GM21723 (cell line): Measurements from ENCODE around the gene GOLGA1.
"Not testable (repeated sequence)": the region's sequence is repeated elsewhere in the genome, so short reads cannot be mapped to it uniquely, and the experiment has no call there.

Experiments
- ATAC-seq: cut with Tn5 transposase; IDR thresholded peaks from one replicate; pipeline ENCODE4 v1.9.1; 2021; ENCODE audit warnings: mild to moderate bottlenecking, moderate library complexity; ENCODE audit not compliant: unreplicated experiment

Gene GOLGA1, protein sequence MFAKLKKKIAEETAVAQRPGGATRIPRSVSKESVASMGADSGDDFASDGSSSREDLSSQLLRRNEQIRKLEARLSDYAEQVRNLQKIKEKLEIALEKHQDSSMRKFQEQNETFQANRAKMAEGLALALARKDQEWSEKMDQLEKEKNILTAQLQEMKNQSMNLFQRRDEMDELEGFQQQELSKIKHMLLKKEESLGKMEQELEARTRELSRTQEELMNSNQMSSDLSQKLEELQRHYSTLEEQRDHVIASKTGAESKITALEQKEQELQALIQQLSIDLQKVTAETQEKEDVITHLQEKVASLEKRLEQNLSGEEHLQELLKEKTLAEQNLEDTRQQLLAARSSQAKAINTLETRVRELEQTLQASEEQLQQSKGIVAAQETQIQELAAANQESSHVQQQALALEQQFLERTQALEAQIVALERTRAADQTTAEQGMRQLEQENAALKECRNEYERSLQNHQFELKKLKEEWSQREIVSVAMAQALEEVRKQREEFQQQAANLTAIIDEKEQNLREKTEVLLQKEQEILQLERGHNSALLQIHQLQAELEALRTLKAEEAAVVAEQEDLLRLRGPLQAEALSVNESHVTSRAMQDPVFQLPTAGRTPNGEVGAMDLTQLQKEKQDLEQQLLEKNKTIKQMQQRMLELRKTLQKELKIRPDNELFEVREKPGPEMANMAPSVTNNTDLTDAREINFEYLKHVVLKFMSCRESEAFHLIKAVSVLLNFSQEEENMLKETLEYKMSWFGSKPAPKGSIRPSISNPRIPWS

GRCh38 chr9:124940894-124941678 lies at the start of gene GOLGA1:
GOLGA1 (minus strand) TSS chr9:124941083; CDS start chr9:124938711, 2,372 bp downstream.
- ATAC-seq: peak; percentile 77

DNA sequence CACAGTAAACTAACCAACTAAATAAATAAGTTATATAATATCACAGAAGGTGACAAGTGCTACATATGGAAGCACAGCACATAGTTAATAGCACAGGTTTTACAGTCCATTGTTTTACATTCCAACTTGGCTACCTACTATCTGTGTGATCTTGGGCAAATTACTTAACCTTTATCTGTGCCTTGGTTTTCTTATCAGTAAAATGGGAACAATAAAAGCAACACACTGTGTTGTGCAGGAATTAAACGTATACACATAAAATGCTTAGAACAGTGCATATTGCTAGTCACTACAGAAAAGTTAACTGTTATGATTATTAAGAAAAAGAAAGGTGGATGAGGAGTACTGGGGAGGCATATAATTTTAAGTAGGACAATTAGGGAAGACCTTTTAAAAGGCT lies 42.8 kb upstream of the GOLGA1 start:
- ATAC-seq: no peak

DNA sequence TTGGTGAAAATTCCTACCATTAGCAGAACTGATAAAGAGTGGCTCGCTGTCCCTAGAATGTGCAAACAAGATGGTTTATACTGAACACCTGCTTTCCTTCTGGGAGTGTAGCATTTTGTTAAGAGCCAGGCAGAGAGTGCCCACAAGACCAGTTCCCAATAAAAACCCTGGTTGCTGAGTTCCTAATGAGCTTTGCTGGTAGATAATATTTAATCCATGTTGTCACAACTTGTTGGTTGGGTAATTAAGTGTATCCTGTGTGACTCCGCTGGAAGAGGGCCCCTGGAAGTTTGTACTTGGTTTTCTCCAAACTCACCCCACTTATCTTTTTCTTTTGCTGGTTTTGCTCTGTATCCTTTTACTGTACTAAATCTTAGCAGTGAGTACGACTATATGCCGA lies 39.5 kb upstream of the GOLGA1 start:
- ATAC-seq: no peak

DNA sequence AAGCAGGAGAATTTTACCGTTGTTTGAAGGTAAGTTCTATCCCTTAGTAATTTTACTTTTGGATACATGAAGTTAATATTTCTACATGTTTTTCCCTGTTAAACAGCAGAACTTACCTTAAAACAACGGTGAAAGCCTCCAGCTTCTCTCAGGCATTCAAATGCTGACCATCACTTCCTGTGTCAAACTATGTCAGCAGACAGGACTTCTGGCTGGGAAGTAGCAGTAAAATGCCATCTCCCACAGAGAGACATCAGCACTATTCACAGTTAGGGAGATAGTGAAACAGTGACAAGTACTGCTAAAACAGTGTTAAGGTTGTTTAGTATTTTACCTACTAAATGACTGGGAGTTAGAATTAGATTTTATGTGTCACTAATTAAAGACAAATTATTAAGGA lies 34.2 kb upstream of the GOLGA1 start:
- no peak for ATAC-seq

DNA sequence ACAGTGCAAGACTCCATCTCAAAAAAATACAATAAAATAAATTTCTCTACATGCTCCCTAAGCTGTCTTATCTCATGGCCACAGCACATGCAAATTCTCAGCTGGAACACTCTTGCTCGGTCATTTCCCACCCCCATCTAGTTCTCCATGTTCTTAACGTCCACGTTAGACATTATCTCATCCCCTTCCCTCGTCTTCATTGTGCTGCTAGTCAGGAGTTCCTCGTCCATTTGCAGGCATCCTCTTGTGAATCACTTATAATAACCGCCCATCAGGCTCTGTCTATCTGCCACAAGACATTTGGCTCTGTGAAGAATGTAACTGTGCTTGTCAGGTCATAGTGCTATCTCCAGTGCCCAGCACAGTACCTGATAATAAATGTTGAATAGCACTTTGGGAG lies 32.9 kb upstream of the GOLGA1 start:
- ATAC-seq: no peak

DNA sequence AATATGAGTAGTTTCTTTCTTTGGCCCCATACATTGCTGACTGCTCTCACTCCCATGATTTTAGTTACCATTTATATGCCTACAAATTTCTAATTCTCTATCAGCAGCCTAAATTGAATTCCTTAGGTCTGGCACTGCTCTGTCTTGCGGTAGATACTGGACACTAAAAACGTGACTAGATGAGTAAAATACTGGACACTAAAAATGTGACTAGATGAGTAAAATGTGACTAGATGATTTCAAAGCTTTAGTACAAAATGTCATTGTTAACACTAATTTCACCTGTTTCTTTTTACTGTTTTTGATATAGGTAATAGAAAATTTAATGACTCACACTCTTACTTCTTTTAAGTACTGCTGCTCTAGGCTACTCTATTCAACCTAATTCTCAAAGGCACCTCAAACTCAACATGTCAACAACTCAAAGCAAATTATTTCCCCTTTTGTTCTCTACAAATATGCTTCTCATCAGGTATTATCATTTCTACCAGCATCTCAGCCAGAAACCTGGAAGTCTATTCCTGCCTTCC lies 31.4 kb upstream of the GOLGA1 start:
- no peak for ATAC-seq

DNA sequence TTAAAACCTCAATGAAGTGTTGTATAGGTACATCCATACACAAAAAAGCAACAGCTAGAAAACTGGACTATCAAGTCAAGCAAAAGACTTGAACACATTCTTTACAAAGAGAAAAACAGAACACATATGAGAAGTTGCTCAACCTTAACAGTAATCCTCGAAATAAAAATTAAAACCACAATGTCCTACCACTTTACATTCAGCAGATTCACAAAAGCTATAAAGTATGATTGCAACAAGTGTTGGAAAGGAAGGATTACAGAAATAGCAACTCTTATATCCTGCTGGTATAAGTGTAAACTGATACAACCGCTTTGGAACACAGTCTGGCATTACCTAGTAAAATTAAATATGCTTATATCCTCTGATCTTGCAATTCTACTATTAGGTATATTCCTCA lies 28.5 kb upstream of the GOLGA1 start:
- ATAC-seq: no peak

DNA sequence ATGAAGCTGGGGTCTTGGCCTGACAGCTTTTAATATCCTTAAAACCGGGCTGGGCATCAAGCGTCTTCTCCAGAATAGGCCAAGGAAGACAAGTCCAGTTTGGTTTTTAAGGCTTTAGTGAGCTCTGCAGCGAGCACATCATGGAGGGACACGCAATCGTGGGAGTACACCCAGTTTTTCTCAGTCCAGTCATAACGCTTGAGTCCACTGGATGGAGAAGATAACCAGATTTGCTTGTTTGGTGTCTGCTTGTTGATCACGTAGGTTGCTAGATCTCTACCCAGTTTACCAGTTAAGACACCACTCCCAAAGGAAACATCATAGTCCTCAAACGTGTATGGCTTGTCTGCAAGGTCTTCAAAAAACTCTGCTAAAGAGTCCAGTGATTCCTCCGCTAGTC lies 27.4 kb upstream of the GOLGA1 start:
- ATAC-seq: no peak

GRCh38 chr9:124965775-124966568 lies 25.1 kb upstream of the GOLGA1 start:
- not testable (repeated sequence) for ATAC-seq

- ATAC-seq: no peak
Observed at GRCh38 chr9:124964604-124965003, 23.7 kb upstream of the GOLGA1 start.

- ATAC-seq: no peak
Observed at GRCh38 chr9:124964056-124964455, 23.2 kb upstream of the GOLGA1 start.

DNA sequence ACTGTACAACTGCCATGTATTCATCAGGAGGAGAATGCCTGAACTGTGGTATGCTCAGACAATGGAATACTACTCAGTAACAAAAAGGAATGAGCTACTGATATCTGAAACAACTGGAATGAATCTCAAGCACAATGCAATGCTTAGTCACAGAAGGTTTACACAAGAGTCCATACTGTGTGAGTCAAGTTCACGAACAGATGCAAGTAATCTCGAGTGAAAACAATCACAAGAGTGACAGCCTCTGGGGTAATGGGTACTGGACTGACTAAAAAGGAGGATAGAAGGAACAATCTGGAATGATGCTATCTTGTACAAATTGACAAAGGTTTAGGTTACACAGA lies 19.5 kb upstream of the GOLGA1 start:
- ATAC-seq: no peak

GRCh38 chr9:124959671-124960408 lies 19.0 kb upstream of the GOLGA1 start:
- not testable (repeated sequence) for ATAC-seq

DNA sequence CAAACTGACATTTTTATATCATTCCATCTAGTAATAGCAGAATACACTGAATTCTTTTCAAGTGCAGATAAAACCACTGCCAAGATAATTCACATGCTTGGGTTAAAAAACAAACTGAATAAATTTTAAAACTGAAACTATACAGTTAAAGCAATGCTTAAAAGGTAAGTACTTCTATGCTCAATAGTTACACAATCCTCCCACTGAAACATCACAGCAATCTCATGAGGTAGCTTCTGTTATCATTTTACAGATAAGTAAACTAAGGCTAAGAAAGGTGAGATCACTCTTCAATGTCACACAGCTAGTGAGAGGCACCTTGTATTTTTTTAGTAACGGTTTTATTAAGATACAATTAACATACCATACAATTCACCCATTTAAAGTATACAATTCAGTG lies 13.4 kb upstream of the GOLGA1 start:
- no peak for ATAC-seq

DNA sequence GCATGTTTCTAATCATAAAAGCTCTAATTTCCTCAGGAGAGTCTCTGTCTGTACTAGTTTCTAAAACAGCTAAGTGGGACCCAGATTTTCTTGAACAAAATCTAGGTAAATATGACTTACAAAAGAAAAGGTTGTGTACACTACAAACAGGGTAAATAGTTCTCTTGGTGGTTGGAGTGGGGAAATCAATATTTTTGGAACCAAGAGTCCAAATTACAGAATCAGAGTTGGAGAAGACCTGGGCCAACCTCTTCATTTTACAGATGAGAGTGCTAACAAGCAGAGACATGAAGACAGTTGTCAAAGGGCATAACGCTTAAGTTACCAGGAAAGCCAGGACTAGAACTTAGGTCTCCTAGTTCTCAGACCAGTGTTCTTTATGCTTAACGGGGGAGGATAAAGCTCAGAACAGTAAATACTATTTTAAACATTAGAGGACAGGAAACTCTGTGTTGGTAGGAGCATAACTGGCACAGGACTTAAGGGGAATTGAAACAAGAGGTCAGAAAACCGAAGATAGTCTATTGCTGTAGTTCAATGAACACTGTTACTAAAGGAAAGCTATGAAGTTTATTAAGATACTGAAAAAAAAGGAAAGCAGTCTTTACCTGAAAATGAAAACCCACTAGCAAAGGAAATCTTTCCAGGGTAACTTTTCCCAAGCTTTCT lies 9.3 kb upstream of the GOLGA1 start:
- no peak for ATAC-seq

DNA sequence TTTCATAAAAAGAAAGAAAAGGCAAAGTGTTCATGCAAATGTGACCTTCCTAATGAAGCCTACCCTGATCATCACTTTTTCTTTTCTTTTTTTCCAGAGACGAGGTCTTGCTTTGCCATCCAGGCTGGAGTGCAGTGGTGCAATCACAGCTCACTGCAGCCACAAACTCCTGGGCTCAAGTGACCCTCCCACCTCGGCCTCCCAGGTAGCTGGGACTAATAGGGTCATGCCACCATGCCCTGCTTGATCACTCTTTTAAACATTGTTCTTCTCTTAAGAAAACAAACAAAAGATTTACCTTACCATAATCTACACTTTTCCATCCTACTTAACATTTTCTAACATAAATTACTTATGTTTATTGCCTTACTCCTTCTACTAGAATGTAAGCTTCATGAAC lies 8.5 kb upstream of the GOLGA1 start:
- no peak for ATAC-seq

- no peak for ATAC-seq
Observed at GRCh38 chr9:124947727-124948391, 7.0 kb upstream of the GOLGA1 start.

DNA sequence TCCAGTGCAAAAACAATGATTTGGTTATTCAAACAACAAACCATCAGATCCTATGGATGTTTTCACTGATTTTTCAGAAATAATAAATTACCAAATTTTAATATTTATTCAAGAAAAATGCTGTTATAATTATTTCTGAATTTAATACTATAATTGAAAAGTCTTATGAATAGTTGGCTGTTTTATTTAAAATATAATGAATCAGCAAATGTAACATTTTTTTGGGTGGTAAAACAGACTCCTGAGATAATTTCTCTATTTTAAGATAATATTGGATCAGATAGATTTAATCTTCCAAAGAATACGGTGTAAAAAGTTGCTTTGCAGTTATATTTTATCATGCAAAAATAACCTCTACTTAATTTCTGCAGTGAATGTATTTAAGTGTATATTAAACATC lies 5.3 kb upstream of the GOLGA1 start:
- ATAC-seq: no peak
